KMS-11 (cell line): Measurements from ENCODE around the gene ULK4.

Source experiments
- H2AFZ ChIP-seq: fragments of 200-600 bp; sonication (generic); 2 replicates; pipeline ENCODE4 v1.6.1; 2016; ENCODE audit warnings: antibody characterized with exemption, mixed run types, low read depth
- H3K27ac ChIP-seq: fragments of 200-600 bp; sonication (generic); 2 replicates; pipeline ENCODE4 v1.6.1; 2016; ENCODE audit warnings: mild to moderate bottlenecking, mixed run types
- H3K27me3 ChIP-seq: fragments of 200-600 bp; sonication (generic); 2 replicates; pipeline ENCODE4 v1.6.1; 2017; ENCODE audit warnings: mild to moderate bottlenecking, low read depth, mixed run types, moderate library complexity; ENCODE audit not compliant: insufficient read depth
- H3K36me3 ChIP-seq: fragments of 200-600 bp; sonication (generic); 2 replicates; pipeline ENCODE4 v1.6.1; 2017; ENCODE audit warnings: mild to moderate bottlenecking, mixed run types; ENCODE audit not compliant: insufficient read depth
- H3K4me1 ChIP-seq: fragments of 200-600 bp; sonication (generic); 2 replicates; pipeline ENCODE4 v1.6.1; 2016; ENCODE audit warnings: mild to moderate bottlenecking, low read depth, mixed run types; ENCODE audit not compliant: poor library complexity, severe bottlenecking
- H3K4me2 ChIP-seq: fragments of 200-600 bp; sonication (generic); 2 replicates; pipeline ENCODE4 v1.7.0; 2016; ENCODE audit warnings: mild to moderate bottlenecking, mixed run types
- H3K4me3 ChIP-seq: fragments of 200-600 bp; sonication (generic); IDR thresholded peaks from 2 replicates; pipeline ENCODE4 v1.6.1; 2017; ENCODE audit warnings: low read depth, low read length, mixed read lengths; ENCODE audit not compliant: insufficient read depth
- H3K79me2 ChIP-seq: fragments of 200-600 bp; sonication (generic); 2 replicates; pipeline ENCODE4 v1.6.1; 2016; ENCODE audit warnings: low read depth, mixed run types; ENCODE audit not compliant: insufficient read depth
- H3K9ac ChIP-seq: fragments of 200-600 bp; sonication (generic); 2 replicates; pipeline ENCODE4 v1.6.1; 2016; ENCODE audit warnings: mild to moderate bottlenecking, mixed run types
- H4K20me1 ChIP-seq: fragments of 200-600 bp; sonication (generic); 2 replicates; pipeline ENCODE4 v1.6.1; 2016; ENCODE audit warnings: mild to moderate bottlenecking, mixed run types; ENCODE audit not compliant: insufficient read depth
- TF ChIP-seq, protein P1 (sequence below): fragments of 200-600 bp; sonication (generic); conservative IDR thresholded peaks from 2 replicates; pipeline ENCODE4 v1.6.1; 2017; ENCODE audit warnings: low read depth, mild to moderate bottlenecking, antibody characterized with exemption, low read length, moderate library complexity, mixed read lengths

The ULK4 gene

DNA sequence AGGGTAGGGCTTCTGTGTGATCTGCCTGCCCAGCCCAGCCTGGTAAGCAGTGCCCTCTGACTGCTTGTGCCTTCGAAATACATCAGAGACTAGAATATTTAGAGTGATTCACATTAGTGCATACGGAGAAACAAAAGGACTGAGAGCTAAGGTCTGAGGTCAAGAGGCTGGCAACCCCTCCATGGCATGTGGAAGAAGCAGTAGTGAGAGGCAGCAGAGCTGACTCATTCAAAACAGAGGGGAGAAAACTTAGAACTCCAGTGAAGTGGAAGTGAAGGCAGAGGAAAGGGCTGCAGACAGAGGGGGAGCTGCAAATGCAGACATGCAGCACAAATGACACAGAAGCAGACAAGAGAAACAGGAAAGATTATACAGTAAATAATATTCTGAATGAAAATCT is 61.6 kb downstream of the ULK4 start:
- Histone ChIP-seq H3K27ac (no peak overlapping the region), H3K9ac (no peak overlapping the region), H3K4me1 (no peaks in the 10 kb centered on the region), H3K4me2 (no peak overlapping the region), H3K79me2 (no peaks in the 10 kb centered on the region), H3K4me3 (no peak overlapping the region), H4K20me1 (no peaks in the 10 kb centered on the region), H3K36me3 (no peaks in the 10 kb centered on the region), H3K27me3 (no peaks in the 10 kb centered on the region), H2AFZ (no peak overlapping the region)
- TF ChIP-seq, protein P1, sequence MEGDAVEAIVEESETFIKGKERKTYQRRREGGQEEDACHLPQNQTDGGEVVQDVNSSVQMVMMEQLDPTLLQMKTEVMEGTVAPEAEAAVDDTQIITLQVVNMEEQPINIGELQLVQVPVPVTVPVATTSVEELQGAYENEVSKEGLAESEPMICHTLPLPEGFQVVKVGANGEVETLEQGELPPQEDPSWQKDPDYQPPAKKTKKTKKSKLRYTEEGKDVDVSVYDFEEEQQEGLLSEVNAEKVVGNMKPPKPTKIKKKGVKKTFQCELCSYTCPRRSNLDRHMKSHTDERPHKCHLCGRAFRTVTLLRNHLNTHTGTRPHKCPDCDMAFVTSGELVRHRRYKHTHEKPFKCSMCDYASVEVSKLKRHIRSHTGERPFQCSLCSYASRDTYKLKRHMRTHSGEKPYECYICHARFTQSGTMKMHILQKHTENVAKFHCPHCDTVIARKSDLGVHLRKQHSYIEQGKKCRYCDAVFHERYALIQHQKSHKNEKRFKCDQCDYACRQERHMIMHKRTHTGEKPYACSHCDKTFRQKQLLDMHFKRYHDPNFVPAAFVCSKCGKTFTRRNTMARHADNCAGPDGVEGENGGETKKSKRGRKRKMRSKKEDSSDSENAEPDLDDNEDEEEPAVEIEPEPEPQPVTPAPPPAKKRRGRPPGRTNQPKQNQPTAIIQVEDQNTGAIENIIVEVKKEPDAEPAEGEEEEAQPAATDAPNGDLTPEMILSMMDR = no peak

- H3K4me1 ChIP-seq = no peaks in the 10 kb centered on the region
- H2AFZ ChIP-seq = no peak overlapping the region
- H3K9ac ChIP-seq = no peak overlapping the region
- H3K79me2 ChIP-seq = no peaks in the 10 kb centered on the region
- TF ChIP-seq, protein P1 = no peak
- no peak overlapping the region for H3K4me3 ChIP-seq
- no peak overlapping the region for H3K4me2 ChIP-seq
- no peaks in the 10 kb centered on the region for H3K27me3 ChIP-seq
- H4K20me1 ChIP-seq = no peaks in the 10 kb centered on the region
- no peaks in the 10 kb centered on the region for H3K36me3 ChIP-seq
- no peak overlapping the region for H3K27ac ChIP-seq
Observed at GRCh38 chr3:41898631-41899030, 63.3 kb downstream of the ULK4 start.

- Histone ChIP-seq H3K4me2 (no peak overlapping the region), H4K20me1 (no peaks in the 10 kb centered on the region), H3K36me3 (no peaks in the 10 kb centered on the region), H2AFZ (no peak overlapping the region), H3K27ac (no peak overlapping the region), H3K27me3 (no peaks in the 10 kb centered on the region), H3K9ac (no peak overlapping the region), H3K79me2 (no peaks in the 10 kb centered on the region), H3K4me1 (no peaks in the 10 kb centered on the region), H3K4me3 (no peak overlapping the region)
- TF ChIP-seq, protein P1 = peak; percentile 43; the same call in 1 of the 2 replicates
Observed at GRCh38 chr3:41893977-41894376, 67.9 kb downstream of the ULK4 start.

GRCh38 chr3:41888368-41889076 is 73.4 kb downstream of the ULK4 start:
- Histone ChIP-seq H3K4me2 (no peak overlapping the region), H3K4me1 (no peaks in the 10 kb centered on the region), H2AFZ (no peak overlapping the region), H3K27me3 (no peaks in the 10 kb centered on the region), H3K4me3 (no peak overlapping the region), H4K20me1 (no peaks in the 10 kb centered on the region), H3K79me2 (no peaks in the 10 kb centered on the region), H3K36me3 (no peaks in the 10 kb centered on the region), H3K9ac (no peak overlapping the region), H3K27ac (no peak overlapping the region)
- TF ChIP-seq, protein P1 = no peak
